Suprapubic skin (tissue), 4 donors: ENCODE data around the gene NELL1. TPM values are rescaled to one million over a fixed set of nuclear protein-coding genes. Genes with fewer than 3 reads are reported as not detected.

Source experiments
- DNase-seq, 2 donors: peaks; one replicate each; pipeline ENCODE4 v3.0.0-alpha.2; 2019; ENCODE audit warnings: low spot score in 2 of 2
- H3K27ac ChIP-seq: fragments of 200-600 bp; sonication (generic); one replicate; pipeline ENCODE4 v1.5.1; 2019
- H3K27me3 ChIP-seq: fragments of 200-600 bp; sonication (generic); one replicate; pipeline ENCODE4 v1.5.1; 2019
- H3K36me3 ChIP-seq: fragments of 200-600 bp; sonication (generic); one replicate; pipeline ENCODE4 v1.5.1; 2019
- H3K4me1 ChIP-seq: fragments of 200-600 bp; sonication (generic); one replicate; pipeline ENCODE4 v1.5.1; 2019
- H3K4me3 ChIP-seq: fragments of 200-600 bp; sonication (generic); one replicate; pipeline ENCODE4 v1.5.1; 2019; ENCODE audit warnings: mild to moderate bottlenecking
- H3K9me3 ChIP-seq: fragments of 200-600 bp; sonication (generic); one replicate; pipeline ENCODE4 v1.5.1; 2019
- CTCF ChIP-seq, 2 donors: fragments of 200-600 bp in 1 of 2; fragments of 450-650 bp in 1 of 2; sonication (generic) in 1 of 2; IDR thresholded peaks; one replicate each; pipeline ENCODE4 v1.5.1; 2016 to 2019; ENCODE audit warnings: antibody characterized with exemption in 2 of 2, mild to moderate bottlenecking in 1 of 2, moderate library complexity in 1 of 2
- EP300 ChIP-seq: sonication (generic); formaldehyde crosslinking; IDR thresholded peaks from one replicate; pipeline ENCODE4 v1.6.1; 2017; ENCODE audit warnings: antibody characterized with exemption
- POLR2A ChIP-seq, 2 donors: fragments of 450-650 bp; IDR thresholded peaks; one replicate each; pipeline ENCODE4 v1.6.1; 2017; ENCODE audit warnings: antibody characterized with exemption in 2 of 2, mild to moderate bottlenecking in 2 of 2, moderate library complexity in 2 of 2
- POLR2AphosphoS5 ChIP-seq, 3 donors: sonication (generic); formaldehyde crosslinking; IDR thresholded peaks; one replicate each; pipeline ENCODE4 v1.6.1; 2017; ENCODE audit warnings: antibody characterized with exemption in 3 of 3
- WGBS: methylation state at CpG from one replicate; pipeline ENCODE4 v1.1.5; 2018; 5-methylcytosine and 5-hydroxymethylcytosine counted together
- total RNA-seq, 4 donors: library from RNA; depleted of rRNA; stranded (reverse); fragments of >200 nt; gene quantifications; one replicate each; pipeline ENCODE4 v1.1.0, GENCODE V29; 2016

NELL1 gene
- total RNA-seq, 4 donors from 2014 or later: 0.18 to 3.9 TPM; not detected in 2

GRCh38 chr11:20835561-20835960 lies 166.2 kb downstream of the NELL1 start:
- no peak for DNase-seq
- 79% methylated on average over 3 of the region's 3 CpGs for WGBS
- Histone ChIP-seq H3K4me1 (no peaks in the 10 kb centered on the region), H3K27me3 (no peaks in the 10 kb centered on the region), H3K4me3 (no peak overlapping the region), H3K27ac (no peak overlapping the region), H3K36me3 (no peaks in the 10 kb centered on the region), H3K9me3 (no peaks in the 10 kb centered on the region)
- no peak for TF ChIP-seq CTCF (IDR thresholded peaks at IDR 0.05)
- no peak for TF ChIP-seq POLR2AphosphoS5 (IDR thresholded peaks at IDR 0.05)
- no peak for TF ChIP-seq POLR2A (IDR thresholded peaks at IDR 0.05)
- no peak for TF ChIP-seq EP300

- WGBS: 51% methylated on average over 3 of the region's 3 CpGs
- no peaks in the 10 kb centered on the region for H3K9me3 ChIP-seq
- no peak for DNase-seq
- no peak overlapping the region for H3K27ac ChIP-seq
- TF ChIP-seq EP300 (no peak), POLR2AphosphoS5 (IDR thresholded peaks at IDR 0.05) (no peak), CTCF (IDR thresholded peaks at IDR 0.05) (no peak), POLR2A (IDR thresholded peaks at IDR 0.05) (no peak)
- no peaks in the 10 kb centered on the region for H3K36me3 ChIP-seq
- H3K4me1 ChIP-seq: no peaks in the 10 kb centered on the region
- H3K4me3 ChIP-seq: no peak overlapping the region
- no peaks in the 10 kb centered on the region for H3K27me3 ChIP-seq
Measured at GRCh38 chr11:20839231-20839630, 169.8 kb downstream of the NELL1 start.

GRCh38 chr11:20840341-20840740 lies 171.0 kb downstream of the NELL1 start:
- TF ChIP-seq CTCF (IDR thresholded peaks at IDR 0.05) (no peak), POLR2AphosphoS5 (IDR thresholded peaks at IDR 0.05) (no peak), POLR2A (IDR thresholded peaks at IDR 0.05) (no peak), EP300 (no peak)
- Histone ChIP-seq H3K27ac (no peak overlapping the region), H3K4me3 (no peak overlapping the region), H3K27me3 (no peaks in the 10 kb centered on the region), H3K9me3 (no peaks in the 10 kb centered on the region), H3K36me3 (no peaks in the 10 kb centered on the region), H3K4me1 (no peaks in the 10 kb centered on the region)
- no peak for DNase-seq
- 56% methylated on average over 1 of the region's 1 CpG for WGBS

GRCh38 chr11:20844216-20844615 lies 174.8 kb downstream of the NELL1 start:
- DNase-seq: no peak
- Histone ChIP-seq H3K4me1 (no peaks in the 10 kb centered on the region), H3K27me3 (no peaks in the 10 kb centered on the region), H3K9me3 (no peaks in the 10 kb centered on the region), H3K36me3 (no peaks in the 10 kb centered on the region), H3K4me3 (no peak overlapping the region), H3K27ac (no peak overlapping the region)
- WGBS: 81% methylated on average over 2 of the region's 2 CpGs
- no peak for TF ChIP-seq POLR2AphosphoS5 (IDR thresholded peaks at IDR 0.05)

GRCh38 chr11:20844630-20845029 lies 175.2 kb downstream of the NELL1 start:
- H3K27ac ChIP-seq: no peak overlapping the region
- no peak overlapping the region for H3K4me3 ChIP-seq
- 80% methylated on average over 2 of the region's 2 CpGs for WGBS
- no peak for TF ChIP-seq EP300
- no peak for TF ChIP-seq POLR2AphosphoS5 (IDR thresholded peaks at IDR 0.05)
- TF ChIP-seq POLR2A (IDR thresholded peaks at IDR 0.05): no peak
- no peak for TF ChIP-seq CTCF (IDR thresholded peaks at IDR 0.05)
- DNase-seq: no peak
- no peaks in the 10 kb centered on the region for H3K27me3 ChIP-seq
- H3K4me1 ChIP-seq: no peaks in the 10 kb centered on the region
- no peaks in the 10 kb centered on the region for H3K9me3 ChIP-seq
- H3K36me3 ChIP-seq: no peaks in the 10 kb centered on the region

- no peak for DNase-seq
- H3K27me3 ChIP-seq: no peaks in the 10 kb centered on the region
- no peaks in the 10 kb centered on the region for H3K36me3 ChIP-seq
- no peaks in the 10 kb centered on the region for H3K9me3 ChIP-seq
- WGBS: 73% methylated on average over 1 of the region's 1 CpG
- H3K4me1 ChIP-seq: no peaks in the 10 kb centered on the region
- H3K4me3 ChIP-seq: no peak overlapping the region
- no peak for TF ChIP-seq POLR2AphosphoS5 (IDR thresholded peaks at IDR 0.05)
- no peak overlapping the region for H3K27ac ChIP-seq
Measured at GRCh38 chr11:20854215-20854955, 185.0 kb downstream of the NELL1 start.
